Measurements from ENCODE around the gene ANG.
A peak's percentile ranks its signal among the peaks of the same experiment; 100 is the strongest.
"Not testable (repeated sequence)": the region's sequence is repeated elsewhere in the genome, so short reads cannot be mapped to it uniquely, and the experiment has no call there.

ANG gene

GRCh38 chr14:20688167-20688839 lies at the start of gene ANG:
Gene ANG, plus strand, starts transcription at chr14:20688764. Its CDS starts 4,801 bp downstream, at chr14:20693565.
- no peak for DNase-seq (ENCODE audit: low read depth)

GRCh38 chr14:20641591-20641990 lies 47.0 kb upstream of the ANG start, which contains the start of gene OR6S1:
Gene OR6S1, minus strand, starts transcription at chr14:20641691. Its CDS starts 0 bp downstream, at chr14:20641691.
- no peak for DNase-seq (ENCODE audit: low read depth)

- no peak for DNase-seq (ENCODE audit: low read depth)
These were observed 46.4 kb upstream of the ANG start for GRCh38 chr14:20642182-20642581.

- not testable (repeated sequence) for DNase-seq (ENCODE audit: low read depth)
These were observed 45.8 kb upstream of the ANG start for GRCh38 chr14:20642755-20643154.

- DNase-seq (ENCODE audit: low read depth): no peak
These were observed 44.0 kb upstream of the ANG start for GRCh38 chr14:20644520-20644919.

GRCh38 chr14:20645481-20645880 lies 43.1 kb upstream of the ANG start:
- DNase-seq (ENCODE audit: low read depth): no peak

GRCh38 chr14:20652996-20653975 lies 35.3 kb upstream of the ANG start:
- DNase-seq (ENCODE audit: low read depth): peak; percentile 23

- DNase-seq (ENCODE audit: low read depth): no peak
These were observed 32.7 kb upstream of the ANG start for GRCh38 chr14:20655851-20656250.

- no peak for DNase-seq (ENCODE audit: low read depth)
These were observed 32.3 kb upstream of the ANG start for GRCh38 chr14:20656274-20656673.

GRCh38 chr14:20657216-20658211 lies 31.1 kb upstream of the ANG start:
- no peak for DNase-seq (ENCODE audit: low read depth)

- DNase-seq (ENCODE audit: low read depth): no peak
These were observed 30.3 kb upstream of the ANG start for GRCh38 chr14:20658246-20658645.

- DNase-seq (ENCODE audit: low read depth): no peak
These were observed 29.2 kb upstream of the ANG start for GRCh38 chr14:20659336-20659735.

- no peak for DNase-seq (ENCODE audit: low read depth)
These were observed 28.7 kb upstream of the ANG start for GRCh38 chr14:20659813-20660395.

- no peak for DNase-seq (ENCODE audit: low read depth)
These were observed 27.4 kb upstream of the ANG start for GRCh38 chr14:20661197-20661596.

- DNase-seq (ENCODE audit: low read depth): peak; percentile 25
These were observed 25.4 kb upstream of the ANG start for GRCh38 chr14:20662968-20663732.

GRCh38 chr14:20666400-20666961 lies 22.1 kb upstream of the ANG start:
- not testable (repeated sequence) for DNase-seq (ENCODE audit: low read depth)

- no peak for DNase-seq (ENCODE audit: low read depth)
These were observed 20.6 kb upstream of the ANG start for GRCh38 chr14:20667957-20668356.

- DNase-seq (ENCODE audit: low read depth): no peak
These were observed 19.6 kb upstream of the ANG start for GRCh38 chr14:20668969-20669368.

GRCh38 chr14:20671597-20672283 lies 16.8 kb upstream of the ANG start:
- no peak for DNase-seq (ENCODE audit: low read depth)

GRCh38 chr14:20675669-20676068 lies 12.9 kb upstream of the ANG start:
- DNase-seq (ENCODE audit: low read depth): no peak
